HG03558 (cell line): ENCODE data around the gene ZAR1L.

ENCODE experiments used
- ATAC-seq: cut with Tn5 transposase; IDR thresholded peaks from one replicate; pipeline ENCODE4 v1.9.1; 2021; ENCODE audit warnings: moderate number of reproducible peaks; ENCODE audit not compliant: unreplicated experiment; ENCODE audit errors: extremely low read depth

The ZAR1L gene

DNA sequence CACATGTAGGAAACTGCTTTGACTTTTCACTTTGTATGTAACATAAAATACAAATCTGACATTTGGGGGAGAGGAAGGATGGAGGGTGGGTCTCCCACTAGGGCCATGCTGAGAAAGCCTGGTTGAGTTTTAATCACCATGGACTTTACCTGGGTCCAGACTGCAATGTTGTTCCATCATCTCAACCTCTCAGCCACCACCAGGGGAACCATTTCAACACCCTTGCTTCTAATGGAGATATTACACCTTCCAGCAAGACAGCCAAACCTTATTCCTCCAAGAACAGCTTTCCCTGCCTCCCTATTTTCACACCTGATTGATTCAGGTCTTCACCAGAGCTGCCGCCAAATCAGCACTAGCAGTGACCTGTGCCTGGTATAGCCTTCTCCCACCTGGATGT is 56.0 kb downstream of the ZAR1L start:
- no peak for ATAC-seq

DNA sequence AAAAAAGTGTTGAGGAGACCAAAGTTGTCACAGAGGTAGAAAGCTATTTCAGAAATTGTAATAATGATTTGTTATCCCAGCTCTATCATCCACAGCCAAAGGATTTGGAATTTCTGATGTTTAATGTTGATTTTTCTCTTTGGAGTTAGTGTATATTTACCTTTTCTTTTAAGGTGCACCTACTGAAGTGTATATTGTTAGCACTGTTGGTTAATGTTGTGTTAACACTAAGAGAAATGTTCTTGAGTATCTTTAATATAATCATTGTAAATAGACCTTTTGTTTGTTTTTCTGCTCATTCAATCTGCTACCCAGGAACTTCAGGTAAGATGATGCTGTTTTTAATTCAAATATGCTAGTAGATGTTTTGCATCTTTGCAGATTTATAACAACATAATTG is 57.5 kb downstream of the ZAR1L start:
- no peak for ATAC-seq

DNA sequence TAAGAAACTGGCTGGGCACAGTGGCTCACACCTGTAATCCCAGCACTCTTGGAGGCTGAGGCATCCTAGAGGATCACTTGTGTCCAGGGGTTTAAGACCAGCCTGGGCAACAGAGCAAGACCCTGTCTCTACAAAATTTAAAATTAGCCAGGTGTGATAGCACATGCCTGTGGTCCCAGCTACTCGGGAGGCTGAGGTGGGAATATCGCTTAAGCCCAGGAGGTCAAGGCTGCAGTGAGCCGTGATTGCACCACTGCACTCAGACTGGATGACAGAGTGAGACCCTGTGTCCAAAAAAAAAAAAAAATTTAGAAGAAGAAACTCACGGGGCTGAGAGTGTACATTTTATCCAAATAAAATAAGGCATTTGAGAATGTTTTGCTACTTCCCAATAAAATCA is 58.9 kb downstream of the ZAR1L start:
- no peak for ATAC-seq

DNA sequence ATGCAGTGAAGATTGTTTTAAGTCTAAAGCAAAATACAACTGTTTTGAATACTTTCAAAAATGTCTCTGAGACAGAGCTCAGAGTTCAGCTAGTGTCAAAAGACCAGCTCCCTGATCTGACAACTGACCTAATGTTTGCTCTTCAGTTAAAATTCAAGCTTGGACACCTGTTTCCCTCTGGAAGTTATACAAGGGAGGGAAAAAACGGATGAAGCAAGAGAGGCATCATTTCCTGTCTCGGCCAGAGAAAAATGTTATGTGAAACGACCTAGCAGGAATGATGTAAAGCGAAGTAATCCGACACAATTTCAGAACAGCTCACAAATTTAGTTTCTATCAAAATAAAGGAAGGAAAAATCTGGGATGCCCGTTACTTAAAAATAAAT is 59.4 kb downstream of the ZAR1L start:
- ATAC-seq: no peak

DNA sequence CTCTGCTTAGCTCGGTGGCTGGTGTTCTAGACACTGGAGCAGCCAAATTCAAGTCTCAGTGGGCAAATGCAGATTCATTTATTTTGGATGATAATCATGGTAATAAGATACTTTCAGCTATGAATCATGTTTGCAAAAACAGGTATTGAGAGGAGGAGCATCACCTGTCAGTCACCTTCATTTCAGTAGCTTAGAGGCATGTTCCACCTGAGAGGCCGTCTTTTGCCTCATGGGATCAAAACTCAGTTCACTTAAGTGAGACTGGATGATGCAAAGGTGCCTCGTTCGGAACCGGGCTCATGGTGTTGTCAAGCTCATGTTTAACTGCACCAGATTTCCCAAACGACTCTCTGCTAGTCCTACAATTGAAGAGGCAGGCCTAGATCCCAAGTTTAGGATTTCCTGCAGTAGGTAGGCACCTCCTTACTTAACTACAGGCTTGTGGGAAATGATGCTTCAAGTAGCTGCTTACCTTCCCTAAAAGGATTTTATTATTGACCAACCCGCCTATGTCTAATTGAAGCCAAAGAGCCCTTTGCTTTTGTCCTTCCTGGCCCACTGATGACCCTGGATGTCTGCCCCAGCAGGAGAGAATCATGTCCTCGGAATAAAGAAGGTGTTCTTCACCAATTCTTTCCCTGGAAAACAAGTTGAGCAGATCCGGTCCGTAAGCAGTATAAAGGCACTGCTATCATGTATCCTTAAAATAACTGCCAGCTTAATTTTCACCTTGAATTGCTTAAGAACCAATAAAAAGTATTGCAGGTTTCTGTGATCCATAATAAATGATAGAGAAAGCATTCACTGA is 60.0 kb downstream of the ZAR1L start:
- ATAC-seq: no peak

DNA sequence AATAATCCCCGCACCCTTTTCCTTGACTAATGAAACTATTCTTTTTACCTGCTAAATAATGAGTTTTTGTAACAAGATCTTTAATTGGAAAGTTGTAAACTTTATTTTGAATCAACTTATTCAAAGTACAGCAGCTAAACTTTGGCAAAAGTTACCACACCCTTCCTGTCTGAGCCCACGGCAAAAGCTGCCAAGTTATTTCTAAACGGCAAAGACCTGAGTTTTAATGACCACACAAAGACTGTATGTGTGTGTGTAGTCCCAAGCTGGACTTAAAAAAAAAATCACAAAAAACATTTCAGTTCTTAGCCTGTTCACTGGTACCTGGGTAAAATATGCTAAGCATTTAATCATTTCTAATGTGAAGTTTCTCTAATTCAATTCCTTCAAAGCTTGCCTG is 60.7 kb downstream of the ZAR1L start:
- no peak for ATAC-seq

DNA sequence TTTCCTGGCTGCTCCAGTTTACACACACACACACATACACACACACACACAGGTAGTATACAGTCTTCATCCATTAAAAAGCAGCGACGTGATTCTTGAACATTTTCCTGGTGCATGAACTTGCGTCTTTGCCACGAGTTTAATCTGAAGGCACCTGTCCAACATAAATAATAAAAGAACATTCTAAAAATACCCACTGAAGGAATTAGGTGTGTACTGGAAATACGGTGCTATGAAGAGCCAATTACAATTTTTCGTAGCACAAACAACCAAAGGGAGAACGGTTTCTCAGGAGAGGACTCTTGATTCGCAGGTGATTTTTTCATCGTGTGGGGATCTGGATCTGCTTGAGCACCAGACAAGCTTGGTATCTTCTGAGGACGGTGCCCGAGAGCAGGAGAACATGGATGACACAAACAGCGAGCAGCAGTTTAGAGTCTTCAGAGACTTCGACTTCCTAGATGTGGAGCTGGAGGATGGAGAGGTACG is 61.2 kb downstream of the ZAR1L start:
- ATAC-seq: no peak
